ENCODE data around the gene ARHGAP31. TPM values are rescaled to one million over a fixed set of nuclear protein-coding genes. Genes with fewer than 3 reads are reported as not detected.

ARHGAP31 gene
- total RNA-seq, 1 donor from 2014 or later, result 114 TPM

DNA sequence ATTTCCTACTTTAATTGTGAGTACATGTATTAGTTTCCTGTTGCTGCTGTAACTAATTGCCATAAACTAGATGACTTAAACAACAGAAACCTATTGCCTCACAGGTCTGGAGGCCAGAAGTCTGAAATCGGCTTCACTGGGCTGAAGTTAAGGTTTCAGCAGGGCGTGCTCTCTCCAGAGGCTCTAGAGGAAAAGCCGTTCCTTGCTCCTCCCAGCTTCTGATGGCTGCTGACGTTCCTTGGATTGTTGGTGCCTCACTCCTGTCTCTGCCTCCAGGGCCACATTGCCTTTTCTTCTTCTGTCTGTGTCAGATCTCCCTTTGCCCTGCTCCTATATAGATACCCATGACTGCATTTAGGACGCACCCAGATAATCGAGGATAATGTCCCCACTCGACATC lies 80.9 kb downstream of the ARHGAP31 start:
- Mint-ChIP-seq H3K27ac (ENCODE audit: unreplicated experiment) (peak overlapping the region; percentile 76), H3K27me3 (ENCODE audit: unreplicated experiment) (peaks cover 9% of the 10 kb centered on the region), H3K4me1 (ENCODE audit: unreplicated experiment) (peaks cover 20% of the 10 kb centered on the region), H3K9me3 (ENCODE audit: unreplicated experiment) (no peaks in the 10 kb centered on the region), H3K4me3 (ENCODE audit: unreplicated experiment) (peak overlapping the region; percentile 73), H3K36me3 (ENCODE audit: low read depth, unreplicated experiment) (peaks cover 57% of the 10 kb centered on the region)
- DNase-seq (ENCODE audit: low spot score), result no peak
- TF ChIP-seq CTCF (IDR thresholded peaks at IDR 0.05; ENCODE audit: unreplicated experiment), result no peak

DNA sequence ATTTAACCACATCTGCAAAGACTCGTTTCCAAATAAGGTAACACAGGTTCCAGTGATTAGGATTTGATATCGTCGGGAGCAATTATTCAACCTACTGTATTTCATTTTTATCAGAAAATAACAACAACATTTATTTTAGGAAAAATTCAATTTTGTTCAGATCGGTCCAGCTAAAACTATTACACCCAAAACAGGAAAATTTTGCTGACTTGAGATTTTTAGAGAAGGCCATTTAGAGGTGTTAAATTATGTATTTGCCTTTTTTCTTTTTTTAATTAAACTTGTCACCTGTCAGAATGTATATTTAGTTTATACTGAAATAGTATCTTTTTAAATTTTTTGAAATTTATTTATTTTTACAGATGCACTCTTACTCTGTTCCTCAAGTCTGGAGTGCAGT lies 81.3 kb downstream of the ARHGAP31 start:
- no peak for TF ChIP-seq CTCF (IDR thresholded peaks at IDR 0.05; ENCODE audit: unreplicated experiment)
- Mint-ChIP-seq H3K36me3 (ENCODE audit: low read depth, unreplicated experiment) (peaks cover 56% of the 10 kb centered on the region), H3K4me3 (ENCODE audit: unreplicated experiment) (peak overlapping the region; percentile 73), H3K4me1 (ENCODE audit: unreplicated experiment) (peaks cover 20% of the 10 kb centered on the region), H3K27me3 (ENCODE audit: unreplicated experiment) (peaks cover 9% of the 10 kb centered on the region), H3K27ac (ENCODE audit: unreplicated experiment) (peak overlapping the region; percentile 76), H3K9me3 (ENCODE audit: unreplicated experiment) (no peaks in the 10 kb centered on the region)
- DNase-seq (ENCODE audit: low spot score), result no peak

- H3K27ac Mint-ChIP-seq (ENCODE audit: unreplicated experiment), result peak overlapping the region; percentile 19
- peaks cover 20% of the 10 kb centered on the region for H3K4me1 Mint-ChIP-seq (ENCODE audit: unreplicated experiment)
- peaks cover 54% of the 10 kb centered on the region for H3K36me3 Mint-ChIP-seq (ENCODE audit: low read depth, unreplicated experiment)
- H3K27me3 Mint-ChIP-seq (ENCODE audit: unreplicated experiment), result peaks cover 9% of the 10 kb centered on the region
- DNase-seq (ENCODE audit: low spot score), result no peak
- TF ChIP-seq CTCF (IDR thresholded peaks at IDR 0.05; ENCODE audit: unreplicated experiment), result no peak
- peak overlapping the region; percentile 87 for H3K4me3 Mint-ChIP-seq (ENCODE audit: unreplicated experiment)
- no peaks in the 10 kb centered on the region for H3K9me3 Mint-ChIP-seq (ENCODE audit: unreplicated experiment)
These were observed 82.6 kb downstream of the ARHGAP31 start for GRCh38 chr3:119376758-119377157.

GRCh38 chr3:119378259-119378803 lies 84.1 kb downstream of the ARHGAP31 start:
- H3K4me3 Mint-ChIP-seq (ENCODE audit: unreplicated experiment), result peak overlapping the region; percentile 39
- no peak for TF ChIP-seq CTCF (IDR thresholded peaks at IDR 0.05; ENCODE audit: unreplicated experiment)
- H3K9me3 Mint-ChIP-seq (ENCODE audit: unreplicated experiment), result no peaks in the 10 kb centered on the region
- H3K27me3 Mint-ChIP-seq (ENCODE audit: unreplicated experiment), result peaks cover 9% of the 10 kb centered on the region
- H3K27ac Mint-ChIP-seq (ENCODE audit: unreplicated experiment), result no peak overlapping the region
- H3K36me3 Mint-ChIP-seq (ENCODE audit: low read depth, unreplicated experiment), result peaks cover 67% of the 10 kb centered on the region
- DNase-seq (ENCODE audit: low spot score), result no peak
- H3K4me1 Mint-ChIP-seq (ENCODE audit: unreplicated experiment), result peaks cover 20% of the 10 kb centered on the region

DNA sequence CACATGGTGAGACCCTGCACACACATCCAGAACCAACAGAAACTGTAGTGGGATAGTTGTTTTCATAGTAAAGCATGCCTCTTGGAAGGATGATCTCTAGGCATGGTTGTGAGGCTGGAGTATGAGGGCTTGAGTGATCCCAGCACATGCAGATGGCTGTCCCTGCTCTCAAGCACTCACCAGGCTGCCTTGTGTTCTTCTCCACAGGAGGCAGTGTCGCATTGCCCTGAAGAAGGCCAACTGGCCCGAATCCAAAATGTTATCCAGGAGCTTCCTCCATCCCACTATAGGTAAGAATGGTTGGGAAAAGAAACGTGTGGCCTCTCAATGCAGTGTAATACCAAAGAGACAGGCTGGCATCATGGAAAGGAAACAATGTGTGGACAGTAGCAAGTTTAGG lies 86.5 kb downstream of the ARHGAP31 start:
- TF ChIP-seq CTCF (IDR thresholded peaks at IDR 0.05; ENCODE audit: unreplicated experiment), result no peak
- Mint-ChIP-seq H3K27me3 (ENCODE audit: unreplicated experiment) (peaks cover 7% of the 10 kb centered on the region), H3K4me1 (ENCODE audit: unreplicated experiment) (peaks cover 10% of the 10 kb centered on the region), H3K4me3 (ENCODE audit: unreplicated experiment) (no peak overlapping the region), H3K36me3 (ENCODE audit: low read depth, unreplicated experiment) (peaks cover 56% of the 10 kb centered on the region), H3K9me3 (ENCODE audit: unreplicated experiment) (no peaks in the 10 kb centered on the region), H3K27ac (ENCODE audit: unreplicated experiment) (peak overlapping the region; percentile 18)
- DNase-seq (ENCODE audit: low spot score), result no peak

Measured in endothelial cell (in vitro differentiated cells).